Endothelial cell of umbilical vein (primary cell): ENCODE data around the gene GPR151. TPM values are rescaled to one million over a fixed set of nuclear protein-coding genes. Genes with fewer than 3 reads are reported as not detected.

Experiments
- BruUV-seq: library from RNA; stranded (reverse); fragments of 400-500 nt; replicated peaks from 2 replicates; lab custom pipeline; 2021; lab: Mats Ljungman, UMichigan
- CTCF ChIA-PET: fragments of 300-600, 350-600 bp; sonication (Branson Sonifier 250); formaldehyde crosslinking; loops from one replicate; lab custom pipeline; 2021; ENCODE audit warnings: antibody characterized with exemption, inconsistent platforms; lab: Charles Lee
- POLR2A ChIA-PET: fragments of 300-600, 350-600 bp; sonication (Branson Sonifier 250); formaldehyde crosslinking; loops from one replicate; lab custom pipeline; 2021; ENCODE audit warnings: antibody characterized with exemption, inconsistent platforms; lab: Charles Lee
- DNase-seq: peaks from one replicate; pipeline ENCODE4 v3.0.0-alpha.2; 2011; ENCODE audit warnings: low read depth, low spot score
- FAIRE-seq: peaks from 2 replicates; lab custom pipeline; 2011; peaks lifted over from hg19 to GRCh38; lab: Jason Lieb, UNC
- H2AFZ ChIP-seq: 2 replicates; pipeline ENCODE4 v1.6.0; 2012; ENCODE audit warnings: low read depth, low read length, control low read depth, inconsistent platforms
- H3K27ac ChIP-seq: 2 replicates; pipeline ENCODE4 v1.5.1; 2011; ENCODE audit warnings: low read depth, mild to moderate bottlenecking, control low read depth, low read length, moderate library complexity; ENCODE audit not compliant: insufficient read depth
- H3K27me3 ChIP-seq, 2 experiments: 2 replicates each; pipeline versions ENCODE4 v1.6.0 to v1.6.1; 2011; ENCODE audit warnings: low read length in 2 of 2, mixed read lengths in 1 of 2; ENCODE audit not compliant: control insufficient read depth in 2 of 2, insufficient read depth in 2 of 2
- H3K36me3 ChIP-seq, 2 experiments: 2 replicates in 1 of 2; 3 replicates in 1 of 2; pipeline ENCODE4 v1.5.1; 2011; ENCODE audit warnings: low read length in 2 of 2, mild to moderate bottlenecking in 1 of 2, moderate library complexity in 1 of 2; ENCODE audit not compliant: control insufficient read depth in 2 of 2, insufficient read depth in 2 of 2; ENCODE audit errors: extremely low read depth in 1 of 2
- H3K4me1 ChIP-seq: 3 replicates; pipeline ENCODE4 v1.5.1; 2011; ENCODE audit warnings: mild to moderate bottlenecking, low read length; ENCODE audit not compliant: control insufficient read depth, insufficient read depth; ENCODE audit errors: extremely low read depth
- H3K4me2 ChIP-seq: 2 replicates; pipeline ENCODE4 v1.6.1; 2011; ENCODE audit warnings: low read length, control low read depth, mixed read lengths; ENCODE audit not compliant: insufficient read depth
- H3K4me3 ChIP-seq, 3 experiments: fragments of 200-600 bp in 1 of 3; sonication (generic), shearing (Covaris generic) in 1 of 3; replicated peaks in 1 of 3; 2 replicates each; pipeline ENCODE4 v1.5.1; 2011 to 2016; ENCODE audit warnings: control low read depth in 3 of 3, low read length in 3 of 3, mild to moderate bottlenecking in 2 of 3, inconsistent platforms in 1 of 3, low read depth in 1 of 3, moderate library complexity in 1 of 3; ENCODE audit not compliant: insufficient read depth in 1 of 3
- H3K79me2 ChIP-seq: 2 replicates; pipeline ENCODE4 v1.6.0; 2012; ENCODE audit warnings: low read length, inconsistent platforms; ENCODE audit not compliant: control insufficient read depth, insufficient read depth
- H3K9ac ChIP-seq: replicated peaks from 2 replicates; pipeline ENCODE3; 2011; ENCODE audit warnings: low read length, control low read depth; ENCODE audit not compliant: insufficient read depth; ENCODE audit errors: extremely low read depth
- H3K9me1 ChIP-seq: replicated peaks from 3 replicates; pipeline ENCODE4 v1.6.0; 2011; ENCODE audit warnings: mild to moderate bottlenecking, low read length; ENCODE audit not compliant: control insufficient read depth, insufficient read depth; ENCODE audit errors: extremely low read depth
- H3K9me3 ChIP-seq: replicated peaks from 2 replicates; pipeline ENCODE4 v1.5.1; 2012; ENCODE audit warnings: low read length, inconsistent platforms; ENCODE audit not compliant: control insufficient read depth, insufficient read depth
- H4K20me1 ChIP-seq: replicated peaks from 2 replicates; pipeline ENCODE3; 2011; ENCODE audit warnings: mild to moderate bottlenecking, low read length; ENCODE audit not compliant: control insufficient read depth, insufficient read depth; ENCODE audit errors: extremely low read depth
- EZH2 ChIP-seq: IDR thresholded peaks from 2 replicates; pipeline ENCODE4 v1.6.1; 2012; ENCODE audit warnings: borderline replicate concordance, low read depth, mild to moderate bottlenecking, moderate library complexity, low read length, inconsistent platforms; ENCODE audit not compliant: severe bottlenecking
- JUN ChIP-seq: IDR thresholded peaks from 2 replicates; pipeline ENCODE4 v1.6.1; 2011; ENCODE audit warnings: borderline replicate concordance, low read depth; ENCODE audit not compliant: insufficient read length, insufficient read depth
- MYC ChIP-seq: IDR thresholded peaks from one replicate; pipeline ENCODE4 v1.6.1; 2011; ENCODE audit warnings: mild to moderate bottlenecking, low read depth, low read length
- POLR2A ChIP-seq: IDR thresholded peaks from 2 replicates; pipeline ENCODE4 v1.6.1; 2012; ENCODE audit warnings: low read depth, mild to moderate bottlenecking, control low read depth, low read length
- POLR2AphosphoS5 ChIP-seq: IDR thresholded peaks from 2 replicates; pipeline ENCODE4 v1.6.1; 2012; ENCODE audit warnings: low read depth, mild to moderate bottlenecking, control low read depth, low read length, moderate library complexity; ENCODE audit not compliant: insufficient read depth
- dilution Hi-C: fragments of 300-500 bp; cut with MboI; formaldehyde crosslinking; loops from one replicate; pipeline ENCODE4 v1.15.0; 2019; ENCODE audit warnings: low sequenced_read_pairs; ENCODE audit not compliant: extremely low pct_ligation_motif_present
- intact Hi-C: fragments of 100-400 bp; cut with micrococcal nuclease; formaldehyde crosslinking; loops from one replicate; pipeline ENCODE4 v1.10.0; 2022
- polyA plus RNA-seq, 4 experiments: library from polyadenylated mRNA; depleted of rRNA in 3 of 4; stranded (reverse) in 3 of 4; unstranded in 1 of 4; fragments of >200 nt; gene quantifications; 2 replicates each; pipeline versions ENCODE4 v1.2.1 to v1.2.3, GENCODE V29; 2011 to 2012; ENCODE audit warnings: missing spikeins in 1 of 4
- total RNA-seq: library from RNA; stranded (reverse); gene quantifications from 2 replicates; pipeline ENCODE4 v1.2.3, GENCODE V29; 2021
- TF ChIP-seq, protein P1 (sequence below): IDR thresholded peaks from 2 replicates; pipeline ENCODE4 v1.6.1; 2011; ENCODE audit not compliant: insufficient read depth, insufficient read length
- TF ChIP-seq, protein P2 (sequence below), 2 donors: IDR thresholded peaks; 1 replicate in 1 of 2; 2 replicates in 1 of 2; pipeline ENCODE4 v1.5.1; 2011; ENCODE audit warnings: low read length in 2 of 2, mild to moderate bottlenecking in 2 of 2, moderate library complexity in 2 of 2, control low read depth in 1 of 2, inconsistent platforms in 1 of 2, low read depth in 1 of 2; ENCODE audit not compliant: insufficient read depth in 1 of 2; ENCODE audit errors: extremely low read depth in 1 of 2

GPR151 gene
- total and polyA plus RNA-seq, 2 donors (not counting 3 experiments of a cell fraction or from before 2014, with no cell fraction given), result 0.06 TPM; not detected in 1

DNA sequence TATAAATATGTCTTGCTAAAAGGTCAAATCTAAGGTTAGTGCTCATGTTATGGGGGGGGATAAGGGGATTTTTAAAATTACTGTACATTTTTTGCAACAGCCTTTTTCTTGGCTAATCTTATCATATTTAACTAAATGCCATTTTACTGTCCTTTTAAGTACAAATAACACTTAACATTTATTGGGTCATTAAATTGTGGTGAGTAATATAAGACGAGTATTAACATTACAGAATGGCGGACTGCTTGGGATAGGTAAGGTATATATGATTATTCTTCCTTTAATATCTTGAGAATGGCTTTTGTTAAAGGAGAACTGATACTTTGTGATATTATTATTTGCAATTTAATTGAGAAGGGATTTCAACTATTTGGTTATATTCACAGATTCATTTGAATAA is 33.2 kb downstream of the GPR151 start:
- Histone ChIP-seq H3K9me1 (no peaks in the 10 kb centered on the region), H3K4me3 (no peak overlapping the region), H4K20me1 (no peaks in the 10 kb centered on the region), H3K27me3 (no peaks in the 10 kb centered on the region), H3K4me1 (no peaks in the 10 kb centered on the region), H2AFZ (no peak overlapping the region), H3K9ac (no peak overlapping the region), H3K4me2 (no peak overlapping the region), H3K79me2 (peaks cover 3% of the 10 kb centered on the region), H3K9me3 (no peaks in the 10 kb centered on the region), H3K27ac (no peak overlapping the region), H3K36me3 (peaks cover 0 to 26% of the 10 kb centered on the region in 2 experiments)
- intact Hi-C loops, result no loop called here
- ChIA-PET POLR2A (no interaction called here), CTCF (no interaction called here)
- TF ChIP-seq, protein P1, sequence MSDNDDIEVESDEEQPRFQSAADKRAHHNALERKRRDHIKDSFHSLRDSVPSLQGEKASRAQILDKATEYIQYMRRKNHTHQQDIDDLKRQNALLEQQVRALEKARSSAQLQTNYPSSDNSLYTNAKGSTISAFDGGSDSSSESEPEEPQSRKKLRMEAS, result no peak
- TF ChIP-seq MYC (no peak), POLR2A (no peak), POLR2AphosphoS5 (no peak), JUN (no peak), EZH2 (no peak)
- TF ChIP-seq, protein P2, sequence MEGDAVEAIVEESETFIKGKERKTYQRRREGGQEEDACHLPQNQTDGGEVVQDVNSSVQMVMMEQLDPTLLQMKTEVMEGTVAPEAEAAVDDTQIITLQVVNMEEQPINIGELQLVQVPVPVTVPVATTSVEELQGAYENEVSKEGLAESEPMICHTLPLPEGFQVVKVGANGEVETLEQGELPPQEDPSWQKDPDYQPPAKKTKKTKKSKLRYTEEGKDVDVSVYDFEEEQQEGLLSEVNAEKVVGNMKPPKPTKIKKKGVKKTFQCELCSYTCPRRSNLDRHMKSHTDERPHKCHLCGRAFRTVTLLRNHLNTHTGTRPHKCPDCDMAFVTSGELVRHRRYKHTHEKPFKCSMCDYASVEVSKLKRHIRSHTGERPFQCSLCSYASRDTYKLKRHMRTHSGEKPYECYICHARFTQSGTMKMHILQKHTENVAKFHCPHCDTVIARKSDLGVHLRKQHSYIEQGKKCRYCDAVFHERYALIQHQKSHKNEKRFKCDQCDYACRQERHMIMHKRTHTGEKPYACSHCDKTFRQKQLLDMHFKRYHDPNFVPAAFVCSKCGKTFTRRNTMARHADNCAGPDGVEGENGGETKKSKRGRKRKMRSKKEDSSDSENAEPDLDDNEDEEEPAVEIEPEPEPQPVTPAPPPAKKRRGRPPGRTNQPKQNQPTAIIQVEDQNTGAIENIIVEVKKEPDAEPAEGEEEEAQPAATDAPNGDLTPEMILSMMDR (IDR thresholded peaks at IDR 0.05; ENCODE audit: extremely low read depth in 1 of 2, insufficient read depth in 1 of 2, low read depth in 1 of 2, low read length in 2 of 2), result no peak
- no TSS peak for BruUV-seq
- no peak for FAIRE-seq
- no peak for DNase-seq
- dilution Hi-C loops, result no loop called here
